ENCODE measurements around the gene GPR152.

Gene GPR152

GRCh38 chr11:67423891-67424613 is 28.5 kb downstream of the GPR152 start:
- Histone ChIP-seq H3K9me3 (replicated peaks; ENCODE audit: insufficient read depth, low read length) (no peaks in the 10 kb centered on the region), H2AFZ (ENCODE audit: low read length) (no peak overlapping the region), H4K20me1 (ENCODE audit: insufficient read depth, low read length) (no peaks in the 10 kb centered on the region), H3K36me3 (replicated peaks; ENCODE audit: insufficient read depth, low read length) (no peaks in the 10 kb centered on the region), H3K4me2 (ENCODE audit: low read depth, low read length) (no peak overlapping the region), H3K4me1 (ENCODE audit: low read length) (peaks cover 10% of the 10 kb centered on the region; the same call in 1 of the 2 replicates), H3F3A (ENCODE audit: insufficient read depth, low read length) (peaks cover 4% of the 10 kb centered on the region; the same call in 1 of the 2 replicates), H3K79me2 (ENCODE audit: low read length) (peaks cover 7% of the 10 kb centered on the region), H3K27ac (ENCODE audit: low read length) (no peak overlapping the region), H3K4me3 (ENCODE audit: low read length) (no peak overlapping the region), H3K9ac (ENCODE audit: low read length) (no peak overlapping the region), H3K27me3 (replicated peaks; ENCODE audit: insufficient read depth, low read length) (no peaks in the 10 kb centered on the region), H3K9me2 (replicated peaks; ENCODE audit: insufficient read depth, low read length) (no peaks in the 10 kb centered on the region)
- TF ChIP-seq EZH2phosphoT487 (IDR thresholded peaks at IDR 0.05; ENCODE audit: low read length) (no peak), CTCF (IDR thresholded peaks at IDR 0.05; ENCODE audit: low read length) (no peak), EZH2 (optimal IDR thresholded peaks at IDR 0.05; ENCODE audit: low read depth, low read length) (no peak)
- DNase-seq: no peak

GRCh38 chr11:67423466-67423865 is 29.1 kb downstream of the GPR152 start:
- Histone ChIP-seq H3K9ac (ENCODE audit: low read length) (no peak overlapping the region), H3K27me3 (replicated peaks; ENCODE audit: insufficient read depth, low read length) (no peaks in the 10 kb centered on the region), H3K9me3 (replicated peaks; ENCODE audit: insufficient read depth, low read length) (no peaks in the 10 kb centered on the region), H3F3A (ENCODE audit: insufficient read depth, low read length) (peaks cover 4% of the 10 kb centered on the region; the same call in 1 of the 2 replicates), H3K27ac (ENCODE audit: low read length) (no peak overlapping the region), H3K36me3 (replicated peaks; ENCODE audit: insufficient read depth, low read length) (no peaks in the 10 kb centered on the region), H3K4me3 (ENCODE audit: low read length) (no peak overlapping the region), H3K79me2 (ENCODE audit: low read length) (peaks cover 1% of the 10 kb centered on the region), H3K4me1 (ENCODE audit: low read length) (peaks cover 14% of the 10 kb centered on the region; the same call in 1 of the 2 replicates), H3K4me2 (ENCODE audit: low read depth, low read length) (no peak overlapping the region), H4K20me1 (ENCODE audit: insufficient read depth, low read length) (no peaks in the 10 kb centered on the region), H2AFZ (ENCODE audit: low read length) (no peak overlapping the region), H3K9me2 (replicated peaks; ENCODE audit: insufficient read depth, low read length) (no peaks in the 10 kb centered on the region)
- DNase-seq: no peak
- TF ChIP-seq CTCF (IDR thresholded peaks at IDR 0.05; ENCODE audit: low read length) (no peak), EZH2phosphoT487 (IDR thresholded peaks at IDR 0.05; ENCODE audit: low read length) (no peak), EZH2 (optimal IDR thresholded peaks at IDR 0.05; ENCODE audit: low read depth, low read length) (no peak)

GRCh38 chr11:67422891-67423290 is 29.6 kb downstream of the GPR152 start:
- Histone ChIP-seq H3K4me3 (ENCODE audit: low read length) (no peak overlapping the region), H3K9me2 (replicated peaks; ENCODE audit: insufficient read depth, low read length) (no peaks in the 10 kb centered on the region), H3K27ac (ENCODE audit: low read length) (no peak overlapping the region), H4K20me1 (ENCODE audit: insufficient read depth, low read length) (no peaks in the 10 kb centered on the region), H3K9me3 (replicated peaks; ENCODE audit: insufficient read depth, low read length) (no peaks in the 10 kb centered on the region), H3K79me2 (ENCODE audit: low read length) (no peaks in the 10 kb centered on the region), H3K36me3 (replicated peaks; ENCODE audit: insufficient read depth, low read length) (no peaks in the 10 kb centered on the region), H3K27me3 (replicated peaks; ENCODE audit: insufficient read depth, low read length) (no peaks in the 10 kb centered on the region), H3K4me1 (ENCODE audit: low read length) (peaks cover 17% of the 10 kb centered on the region; the same call in 1 of the 2 replicates), H3K4me2 (ENCODE audit: low read depth, low read length) (no peak overlapping the region), H2AFZ (ENCODE audit: low read length) (no peak overlapping the region), H3K9ac (ENCODE audit: low read length) (no peak overlapping the region), H3F3A (ENCODE audit: insufficient read depth, low read length) (peaks cover 3% of the 10 kb centered on the region; the same call in 1 of the 2 replicates)
- TF ChIP-seq CTCF (IDR thresholded peaks at IDR 0.05; ENCODE audit: low read length): no peak
- no peak for TF ChIP-seq EZH2 (optimal IDR thresholded peaks at IDR 0.05; ENCODE audit: low read depth, low read length)
- TF ChIP-seq EZH2phosphoT487 (IDR thresholded peaks at IDR 0.05; ENCODE audit: low read length): no peak
- no peak for DNase-seq
